ENCODE measurements around the gene LGALSL.

GRCh38 chr2:64472881-64473280 lies 18.9 kb downstream of the LGALSL start:
- TF ChIP-seq CTCF (IDR thresholded peaks at IDR 0.05) (no peak), ZFX (IDR thresholded peaks at IDR 0.05; ENCODE audit: borderline replicate concordance) (no peak)
